AG10803 (cell line): Measurements from ENCODE around the gene TOPBP1.

Source experiments
- DNase-seq: peaks from one replicate; pipeline ENCODE4 v3.0.0; 2010; ENCODE audit warnings: low read depth
- H3K4me3 ChIP-seq: 2 replicates; pipeline ENCODE4 v1.5.1; 2011; ENCODE audit warnings: mild to moderate bottlenecking, low read length, control low read depth
- TF ChIP-seq, protein P1 (sequence below): conservative IDR thresholded peaks from 2 replicates; pipeline ENCODE4 v1.5.1; 2011; ENCODE audit warnings: mild to moderate bottlenecking, low read length, control low read depth, inconsistent platforms

Gene TOPBP1

GRCh38 chr3:133633439-133633838, 28.3 kb downstream of the TOPBP1 start:
- H3K4me3 ChIP-seq = no peak overlapping the region
- no peak for DNase-seq
- TF ChIP-seq, protein P1, sequence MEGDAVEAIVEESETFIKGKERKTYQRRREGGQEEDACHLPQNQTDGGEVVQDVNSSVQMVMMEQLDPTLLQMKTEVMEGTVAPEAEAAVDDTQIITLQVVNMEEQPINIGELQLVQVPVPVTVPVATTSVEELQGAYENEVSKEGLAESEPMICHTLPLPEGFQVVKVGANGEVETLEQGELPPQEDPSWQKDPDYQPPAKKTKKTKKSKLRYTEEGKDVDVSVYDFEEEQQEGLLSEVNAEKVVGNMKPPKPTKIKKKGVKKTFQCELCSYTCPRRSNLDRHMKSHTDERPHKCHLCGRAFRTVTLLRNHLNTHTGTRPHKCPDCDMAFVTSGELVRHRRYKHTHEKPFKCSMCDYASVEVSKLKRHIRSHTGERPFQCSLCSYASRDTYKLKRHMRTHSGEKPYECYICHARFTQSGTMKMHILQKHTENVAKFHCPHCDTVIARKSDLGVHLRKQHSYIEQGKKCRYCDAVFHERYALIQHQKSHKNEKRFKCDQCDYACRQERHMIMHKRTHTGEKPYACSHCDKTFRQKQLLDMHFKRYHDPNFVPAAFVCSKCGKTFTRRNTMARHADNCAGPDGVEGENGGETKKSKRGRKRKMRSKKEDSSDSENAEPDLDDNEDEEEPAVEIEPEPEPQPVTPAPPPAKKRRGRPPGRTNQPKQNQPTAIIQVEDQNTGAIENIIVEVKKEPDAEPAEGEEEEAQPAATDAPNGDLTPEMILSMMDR = no peak

DNA sequence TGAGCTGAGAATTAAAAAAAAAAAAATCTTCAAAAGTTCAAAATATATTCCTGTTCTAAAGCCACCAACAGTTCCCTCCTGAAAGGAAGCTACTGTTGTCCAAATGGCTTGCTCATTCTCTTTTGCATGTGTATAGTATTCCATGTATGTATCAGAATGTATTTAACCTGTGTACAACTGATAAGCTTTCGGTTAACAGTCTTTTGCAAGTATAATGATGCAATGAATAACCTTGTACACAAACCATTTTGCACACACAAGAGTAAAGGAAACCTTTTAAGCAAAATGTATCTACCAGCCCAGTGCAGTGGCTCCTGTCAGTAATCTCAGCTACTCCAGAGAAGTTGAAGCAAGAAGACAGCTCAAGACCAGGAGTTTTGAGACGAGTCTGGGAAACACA, 32.6 kb downstream of the TOPBP1 start:
- DNase-seq = no peak
- no peak overlapping the region for H3K4me3 ChIP-seq
- TF ChIP-seq, protein P1 = no peak

GRCh38 chr3:133627789-133628188, 34.0 kb downstream of the TOPBP1 start:
- TF ChIP-seq, protein P1 = no peak
- no peak overlapping the region for H3K4me3 ChIP-seq
- no peak for DNase-seq

DNA sequence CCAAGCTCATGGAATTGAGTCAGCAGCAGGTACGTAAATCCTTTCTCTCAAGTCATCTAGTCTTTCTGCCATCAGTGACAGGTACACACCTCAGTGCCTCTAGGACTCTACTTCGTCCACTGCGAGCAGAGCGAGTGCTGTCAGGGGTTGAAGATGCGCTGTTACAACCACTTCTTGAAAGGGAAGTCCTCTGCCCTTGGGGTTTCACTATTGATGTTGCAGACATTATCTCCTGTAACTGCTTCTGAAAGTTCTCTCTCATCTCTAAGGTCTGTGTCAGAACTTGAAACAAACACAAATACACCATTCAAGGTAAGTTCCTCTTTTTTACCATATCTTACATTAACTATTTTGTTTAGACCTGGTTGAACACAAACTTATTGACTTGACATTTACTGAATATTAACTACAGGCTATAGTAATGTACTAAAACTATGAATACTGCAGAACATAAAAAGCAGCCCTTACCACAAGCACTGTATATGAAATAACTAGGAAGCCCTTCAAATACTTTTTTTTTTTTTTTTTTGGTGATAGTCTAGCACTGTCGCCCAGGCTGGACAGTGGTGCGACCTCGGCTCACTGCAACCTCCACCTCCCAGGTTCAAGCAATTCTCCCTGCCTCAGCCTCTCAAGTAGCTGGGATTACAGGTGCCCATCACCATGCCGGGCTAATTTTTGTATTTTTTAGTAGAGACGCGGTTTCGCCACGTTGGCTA, 41.5 kb downstream of the TOPBP1 start:
- no peak overlapping the region for H3K4me3 ChIP-seq
- DNase-seq = no peak
- TF ChIP-seq, protein P1 = no peak

GRCh38 chr3:133611534-133611933, 50.2 kb downstream of the TOPBP1 start:
- no peak for DNase-seq
- H3K4me3 ChIP-seq = no peak overlapping the region
- TF ChIP-seq, protein P1 = no peak

DNA sequence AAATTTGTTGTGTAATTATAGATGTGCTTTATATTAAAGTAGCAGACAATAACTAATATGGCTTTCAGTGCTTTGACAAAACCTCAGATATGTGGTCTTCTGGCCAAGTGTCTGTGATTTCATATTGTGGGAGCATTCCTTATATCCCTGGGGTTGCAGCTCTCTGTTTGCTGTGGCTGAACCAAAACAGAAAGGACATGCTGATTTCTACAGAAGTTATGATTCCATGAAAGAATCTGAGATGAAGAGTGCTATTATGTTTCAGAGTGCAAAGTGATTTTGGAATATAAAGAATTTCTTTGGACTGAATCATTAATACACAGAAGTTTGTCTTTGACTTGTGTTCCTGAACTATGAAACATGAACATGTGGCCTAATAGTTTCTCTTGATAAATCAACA, 51.7 kb downstream of the TOPBP1 start:
- DNase-seq = peak; percentile 82
- no peak overlapping the region for H3K4me3 ChIP-seq
- TF ChIP-seq, protein P1 = no peak

- DNase-seq = no peak
- TF ChIP-seq, protein P1 = no peak
- no peak overlapping the region for H3K4me3 ChIP-seq
Observed at GRCh38 chr3:133608388-133608787, 53.4 kb downstream of the TOPBP1 start.
